Testis (tissue), 3 donors: ENCODE data around the gene RHOF. TPM values are rescaled to one million over a fixed set of nuclear protein-coding genes. Genes with fewer than 3 reads are reported as not detected.

Source experiments
- DNase-seq: peaks from one replicate; pipeline ENCODE4 v3.0.0-alpha.2; 2019
- H3K27ac ChIP-seq, 2 donors: fragments of 200-600 bp; sonication (generic); one replicate each; pipeline ENCODE4 v1.5.1; 2019
- H3K27me3 ChIP-seq: fragments of 200-600 bp; sonication (generic); one replicate; pipeline ENCODE4 v1.5.1; 2019
- H3K36me3 ChIP-seq: fragments of 200-600 bp; sonication (generic); one replicate; pipeline ENCODE4 v1.5.1; 2017; ENCODE audit warnings: low read depth; ENCODE audit errors: missing control alignments
- H3K4me1 ChIP-seq: fragments of 200-600 bp; sonication (generic); one replicate; pipeline ENCODE4 v1.5.1; 2019
- H3K4me3 ChIP-seq, 2 donors: fragments of 200-600 bp; sonication (generic); one replicate each; pipeline ENCODE4 v1.5.1; 2017 to 2019
- H3K9me3 ChIP-seq: fragments of 200-600 bp; sonication (generic); one replicate; pipeline ENCODE4 v1.5.1; 2017
- POLR2A ChIP-seq: fragments of 450-650 bp; IDR thresholded peaks from one replicate; pipeline ENCODE4 v1.6.1; 2017; ENCODE audit warnings: antibody characterized with exemption, mild to moderate bottlenecking, moderate library complexity
- WGBS, 2 donors: methylation state at CpG; one replicate each; pipeline ENCODE4 v1.1.5; 2018; 5-methylcytosine and 5-hydroxymethylcytosine counted together
- intact Hi-C: fragments of 100-400 bp; cut with DNase I; formaldehyde crosslinking; loops from one replicate; pipeline ENCODE4 v1.15.1; 2023; ENCODE audit warnings: low total_unique reads
- polyA plus RNA-seq: library from polyadenylated mRNA; stranded (reverse); fragments of 350-450 nt; fragmentation: Illumina TruSeq; extraction: RNeasy Lipid Tissue Mini Kit (QIAGEN cat#74804); gene quantifications from one replicate; pipeline ENCODE4 v1.2.3, GENCODE V29; 2014; ENCODE audit warnings: low read depth, low replicate concordance; ENCODE audit not compliant: insufficient read depth
- total RNA-seq, 2 donors: library from RNA; depleted of rRNA; stranded (reverse); fragments of >200 nt; gene quantifications; one replicate each; pipeline ENCODE4 v1.2.3, GENCODE V29; 2016
- TF ChIP-seq, protein P1 (sequence below), 3 experiments: fragments of 450-650 bp in 2 of 3; fragments of 200-600 bp in 1 of 3; sonication (generic) in 1 of 3; IDR thresholded peaks; one replicate each; pipeline ENCODE4 v1.5.1; 2016 to 2019; ENCODE audit warnings: antibody characterized with exemption in 3 of 3, mild to moderate bottlenecking in 2 of 3, moderate library complexity in 1 of 3

RHOF gene
- total and polyA plus RNA-seq, 3 donors from 2014 or later: 16.9 to 20.5 (median 18.0) TPM

DNA sequence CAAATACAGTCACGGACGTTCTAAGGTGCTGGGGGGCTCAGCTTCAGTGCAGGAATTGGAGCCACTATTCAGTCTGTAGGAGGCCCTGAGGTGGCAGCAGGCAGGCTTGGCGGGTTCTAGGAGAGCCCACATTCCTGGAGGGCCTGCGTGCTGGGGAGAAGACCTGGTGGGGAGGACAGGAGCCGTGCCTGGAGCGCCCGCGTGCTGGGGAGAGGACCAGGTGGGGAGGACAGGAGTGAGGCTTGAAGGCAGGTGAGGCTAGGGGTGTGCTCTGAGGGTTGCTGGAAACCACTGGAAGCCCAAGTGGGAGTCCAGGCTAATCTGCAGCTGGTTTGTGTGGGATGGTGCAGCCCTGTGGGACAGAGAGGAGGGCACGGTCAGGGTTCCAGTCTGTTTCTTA is 23.1 kb downstream of the RHOF start:
- WGBS, 2 donors: 83 to 86% methylated on average over 9 of the region's 9 CpGs
- Histone ChIP-seq H3K4me3 (no peak overlapping the region), H3K27ac (no peak overlapping the region), H3K9me3 (no peaks in the 10 kb centered on the region), H3K36me3 (no peaks in the 10 kb centered on the region), H3K27me3 (no peaks in the 10 kb centered on the region), H3K4me1 (peaks cover 8% of the 10 kb centered on the region)
- TF ChIP-seq POLR2A: no peak
- TF ChIP-seq, protein P1, sequence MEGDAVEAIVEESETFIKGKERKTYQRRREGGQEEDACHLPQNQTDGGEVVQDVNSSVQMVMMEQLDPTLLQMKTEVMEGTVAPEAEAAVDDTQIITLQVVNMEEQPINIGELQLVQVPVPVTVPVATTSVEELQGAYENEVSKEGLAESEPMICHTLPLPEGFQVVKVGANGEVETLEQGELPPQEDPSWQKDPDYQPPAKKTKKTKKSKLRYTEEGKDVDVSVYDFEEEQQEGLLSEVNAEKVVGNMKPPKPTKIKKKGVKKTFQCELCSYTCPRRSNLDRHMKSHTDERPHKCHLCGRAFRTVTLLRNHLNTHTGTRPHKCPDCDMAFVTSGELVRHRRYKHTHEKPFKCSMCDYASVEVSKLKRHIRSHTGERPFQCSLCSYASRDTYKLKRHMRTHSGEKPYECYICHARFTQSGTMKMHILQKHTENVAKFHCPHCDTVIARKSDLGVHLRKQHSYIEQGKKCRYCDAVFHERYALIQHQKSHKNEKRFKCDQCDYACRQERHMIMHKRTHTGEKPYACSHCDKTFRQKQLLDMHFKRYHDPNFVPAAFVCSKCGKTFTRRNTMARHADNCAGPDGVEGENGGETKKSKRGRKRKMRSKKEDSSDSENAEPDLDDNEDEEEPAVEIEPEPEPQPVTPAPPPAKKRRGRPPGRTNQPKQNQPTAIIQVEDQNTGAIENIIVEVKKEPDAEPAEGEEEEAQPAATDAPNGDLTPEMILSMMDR (IDR thresholded peaks at IDR 0.05): no peak
- no peak for DNase-seq
- intact Hi-C loops: no loop called here

DNA sequence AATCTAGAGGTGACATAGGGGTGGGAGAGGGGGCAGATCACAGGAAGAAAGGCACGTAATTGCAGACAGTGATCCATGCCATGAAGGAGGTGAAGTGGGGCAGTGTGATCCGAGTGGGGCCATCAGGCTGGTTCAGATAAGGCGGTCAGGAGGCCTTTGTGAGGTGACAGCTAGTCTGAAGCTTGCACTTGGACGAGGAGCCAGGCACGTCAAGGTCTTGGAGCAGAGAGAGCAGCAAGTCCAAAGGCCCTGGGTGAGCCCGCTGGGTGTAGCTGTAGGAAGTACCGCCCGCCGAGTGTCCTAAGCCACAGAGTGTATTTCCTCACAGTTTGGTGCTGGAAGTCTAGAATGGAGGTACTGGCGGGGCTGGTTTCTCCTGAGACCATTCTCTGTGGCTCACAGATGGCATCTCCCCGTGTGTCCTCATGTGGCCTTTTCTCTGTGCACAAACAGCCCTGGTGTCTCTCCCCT is 23.6 kb downstream of the RHOF start:
- no peaks in the 10 kb centered on the region for H3K27me3 ChIP-seq
- no peak overlapping the region for H3K27ac ChIP-seq
- no peak for DNase-seq
- no peak for TF ChIP-seq POLR2A
- TF ChIP-seq, protein P1 (IDR thresholded peaks at IDR 0.05): no peak
- WGBS, 2 donors: 76 to 91% methylated on average over 10 to 11 of the region's 11 CpGs
- intact Hi-C loops: loop anchor here (5.0 kb wide), 1 partner anchor 73 kb away; no protein-coding TSS in a partner anchor
- no peaks in the 10 kb centered on the region for H3K36me3 ChIP-seq
- no peaks in the 10 kb centered on the region for H3K9me3 ChIP-seq
- peaks cover 8% of the 10 kb centered on the region for H3K4me1 ChIP-seq
- no peak overlapping the region for H3K4me3 ChIP-seq

DNA sequence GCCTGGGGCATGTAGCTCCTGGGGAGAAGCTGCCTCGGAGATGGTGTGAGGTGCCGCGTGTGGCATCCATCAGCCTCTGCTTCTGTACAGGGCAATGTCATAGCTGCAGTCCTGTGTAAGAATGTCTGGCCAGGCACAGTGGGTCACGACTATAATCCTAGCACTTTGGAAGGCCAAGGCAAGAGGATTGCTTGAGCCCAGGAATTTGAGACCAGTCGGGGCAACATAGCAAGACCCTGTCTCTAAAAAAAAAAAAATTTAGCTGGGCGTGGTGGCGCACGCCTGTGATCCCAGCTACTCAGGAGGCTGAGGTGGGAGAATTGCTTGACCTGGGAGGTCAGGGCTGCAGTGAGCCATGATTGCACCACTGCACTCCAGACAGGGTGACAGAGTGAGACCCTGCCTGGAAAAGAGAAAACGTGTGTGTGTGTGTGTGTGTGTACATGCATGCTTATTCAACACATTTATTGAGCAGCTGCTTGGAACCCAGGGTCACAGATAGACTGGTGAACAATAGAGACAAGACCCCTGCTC is 24.1 kb downstream of the RHOF start:
- Histone ChIP-seq H3K9me3 (no peaks in the 10 kb centered on the region), H3K27ac (no peak overlapping the region), H3K4me1 (peaks cover 8% of the 10 kb centered on the region), H3K27me3 (no peaks in the 10 kb centered on the region), H3K36me3 (no peaks in the 10 kb centered on the region), H3K4me3 (no peak overlapping the region)
- WGBS, 2 donors: 90 to 95% methylated on average over 9 of the region's 9 CpGs
- DNase-seq: no peak
- intact Hi-C loops: loop anchor here (5.0 kb wide), 1 partner anchor 72 kb away; no protein-coding TSS in a partner anchor
- no peak for TF ChIP-seq POLR2A
- TF ChIP-seq, protein P1 (IDR thresholded peaks at IDR 0.05): no peak

DNA sequence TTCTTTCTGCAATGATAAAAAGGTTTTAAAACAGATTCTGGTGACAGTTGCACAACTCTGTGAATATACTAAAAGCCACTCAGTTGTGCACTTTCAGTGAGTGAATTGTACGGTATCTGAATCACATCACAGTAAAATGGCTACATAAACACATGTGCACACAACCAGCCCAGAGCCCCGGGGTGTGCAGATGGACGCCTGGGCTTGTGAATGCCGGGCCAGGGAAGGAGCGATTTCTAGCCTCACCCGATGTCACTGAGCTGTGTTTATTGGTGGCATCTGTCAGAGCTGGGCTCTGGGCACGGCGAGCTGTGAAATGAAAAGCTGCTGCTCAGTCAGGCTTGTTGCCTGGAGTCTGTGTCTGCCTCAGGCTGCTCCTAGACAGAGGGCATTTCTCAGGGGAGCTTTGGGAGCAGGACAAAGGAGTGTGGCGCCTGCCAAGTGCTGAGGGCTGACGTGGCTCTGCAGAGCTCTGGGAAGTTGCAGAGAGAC is 25.9 kb downstream of the RHOF start:
- WGBS, 2 donors: 36 to 63% methylated on average over 9 to 10 of the region's 10 CpGs
- DNase-seq: peak; percentile 53
- peaks cover 8% of the 10 kb centered on the region for H3K4me1 ChIP-seq
- no peaks in the 10 kb centered on the region for H3K9me3 ChIP-seq
- TF ChIP-seq POLR2A: no peak
- TF ChIP-seq, protein P1 (IDR thresholded peaks at IDR 0.05): no peak
- no peaks in the 10 kb centered on the region for H3K27me3 ChIP-seq
- H3K4me3 ChIP-seq: no peak overlapping the region
- H3K27ac ChIP-seq: no peak overlapping the region
- intact Hi-C loops: loop anchor here (5.0 kb wide), 1 partner anchor 70 kb away; no protein-coding TSS in a partner anchor
- H3K36me3 ChIP-seq: no peaks in the 10 kb centered on the region
